PFSK-1 (cell line): Measurements from ENCODE around the gene LRFN3.

Experiments
- FOXP2 ChIP-seq: optimal IDR thresholded peaks from 2 replicates; pipeline ENCODE3; 2011; ENCODE audit warnings: borderline replicate concordance, control low read depth, inconsistent platforms; ENCODE audit not compliant: insufficient read depth; ENCODE audit errors: extremely low read length, extremely low read depth
- POLR2AphosphoS5 ChIP-seq: IDR thresholded peaks from 2 replicates; pipeline ENCODE4 v1.6.1; 2012; ENCODE audit warnings: low read depth, mild to moderate bottlenecking, control low read depth, low read length, moderate library complexity
- REST ChIP-seq, 2 experiments: IDR thresholded peaks; 2 replicates each; pipeline versions ENCODE4 v1.6.1 to v1.8.0; 2011 to 2012; ENCODE audit warnings: low read depth in 2 of 2, low read length in 2 of 2, control low read depth in 1 of 2, inconsistent platforms in 1 of 2, mild to moderate bottlenecking in 1 of 2, moderate library complexity in 1 of 2; ENCODE audit not compliant: insufficient read depth in 1 of 2
- SIN3A ChIP-seq: IDR thresholded peaks from 2 replicates; pipeline ENCODE4 v1.6.1; 2012; ENCODE audit warnings: mild to moderate bottlenecking, low read length, moderate library complexity, borderline replicate concordance; ENCODE audit not compliant: insufficient read depth
- TAF1 ChIP-seq: IDR thresholded peaks from 2 replicates; pipeline ENCODE4 v1.6.1; 2012; ENCODE audit warnings: low read length, control low read depth, borderline replicate concordance; ENCODE audit not compliant: insufficient read depth

LRFN3 gene

GRCh38 chr19:35978271-35978670 is 42.1 kb downstream of the LRFN3 start:
- TF ChIP-seq POLR2AphosphoS5 (no peak), TAF1 (no peak)

GRCh38 chr19:35978832-35979365 is 42.7 kb downstream of the LRFN3 start:
- TF ChIP-seq POLR2AphosphoS5 (no peak), FOXP2 (no peak)

GRCh38 chr19:35983177-35983576 is 47.0 kb downstream of the LRFN3 start:
- TF ChIP-seq REST (IDR thresholded peaks at IDR 0.05; ENCODE audit: insufficient read depth in 1 of 2, low read depth in 2 of 2, low read length in 2 of 2) (no peak), POLR2AphosphoS5 (no peak), SIN3A (no peak), FOXP2 (no peak), TAF1 (no peak)

GRCh38 chr19:35986111-35986510 is 49.9 kb downstream of the LRFN3 start:
- TF ChIP-seq TAF1 (no peak), POLR2AphosphoS5 (no peak), FOXP2 (no peak), REST (IDR thresholded peaks at IDR 0.05; ENCODE audit: insufficient read depth in 1 of 2, low read depth in 2 of 2, low read length in 2 of 2) (no peak), SIN3A (no peak)

GRCh38 chr19:35986664-35987570 is 50.7 kb downstream of the LRFN3 start:
- no peak for TF ChIP-seq SIN3A

GRCh38 chr19:35987571-35987896 is 51.4 kb downstream of the LRFN3 start:
- TF ChIP-seq REST (IDR thresholded peaks at IDR 0.05; ENCODE audit: insufficient read depth in 1 of 2, low read depth in 2 of 2, low read length in 2 of 2) (no peak), POLR2AphosphoS5 (no peak), FOXP2 (no peak), SIN3A (no peak), TAF1 (no peak)

GRCh38 chr19:35988824-35989223 is 52.6 kb downstream of the LRFN3 start:
- TF ChIP-seq SIN3A (no peak), REST (IDR thresholded peaks at IDR 0.05; ENCODE audit: insufficient read depth in 1 of 2, low read depth in 2 of 2, low read length in 2 of 2) (no peak)
